ENCODE results near the gene SRD5A3. TPM values are rescaled to one million over a fixed set of nuclear protein-coding genes. Genes with fewer than 3 reads are reported as not detected.

The SRD5A3 gene
- polyA plus RNA-seq, 4 donors = 4.6 to 21.9 (median 9.5) TPM

DNA sequence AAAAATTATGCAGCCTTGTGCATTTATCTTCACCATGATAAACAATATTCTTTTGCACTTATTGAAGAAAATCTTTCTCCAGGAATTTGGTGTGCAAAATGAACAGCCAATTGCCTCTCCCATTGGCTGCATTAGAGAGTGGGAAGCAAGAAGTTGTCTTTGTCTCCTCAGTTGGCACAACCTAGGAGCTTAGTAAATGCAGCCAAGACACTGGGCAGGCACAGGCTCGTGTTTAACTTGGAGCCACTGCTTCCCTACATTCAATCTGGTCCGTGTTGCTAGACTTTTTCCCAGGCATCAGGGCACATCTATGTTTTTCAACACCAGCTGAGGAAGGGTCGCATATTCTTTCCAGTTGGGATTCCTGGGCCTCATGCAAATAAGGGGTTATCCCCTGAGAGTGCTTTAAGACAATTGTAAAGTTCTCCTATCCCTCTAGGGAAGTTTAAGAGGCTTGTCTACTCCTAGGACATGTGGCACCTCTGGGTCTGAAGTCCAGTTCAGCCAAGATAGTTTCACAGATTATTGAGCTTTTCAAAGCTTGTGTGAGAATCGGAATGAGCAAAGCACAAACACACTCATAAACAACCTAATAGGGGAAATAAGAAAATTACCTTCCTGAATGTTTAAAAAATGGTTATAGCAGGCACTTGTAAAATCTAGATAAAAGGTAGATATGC lies 31.8 kb upstream of the SRD5A3 start:
- Histone ChIP-seq H3K27ac (ENCODE audit: low read depth in 1 of 3, low read length in 2 of 3) (no peak overlapping the region), H3K27me3 (ENCODE audit: control insufficient read depth in 3 of 3, insufficient read depth in 3 of 3, low read length in 3 of 3) (no peaks in the 10 kb centered on the region), H3K36me3 (ENCODE audit: control insufficient read depth in 3 of 3, insufficient read depth in 2 of 3, low read depth in 1 of 3, low read length in 3 of 3) (no peaks in the 10 kb centered on the region), H3K4me3 (ENCODE audit: low read depth in 1 of 3, low read length in 3 of 3) (no peak overlapping the region), H3K4me1 (ENCODE audit: control insufficient read depth in 3 of 3, insufficient read depth in 2 of 3, low read depth in 1 of 3, low read length in 2 of 3) (no peaks in the 10 kb centered on the region), H3K9me3 (ENCODE audit: control insufficient read depth in 2 of 2, insufficient read depth in 1 of 2, low read depth in 1 of 2, low read length in 1 of 2) (no peaks in the 10 kb centered on the region)
- DNase-seq = peak; percentile 19 to 59
- no peak for FAIRE-seq
- WGBS, 3 donors = 23 to 48% (median 32%) methylated on average over 4 of the region's 4 CpGs

DNA sequence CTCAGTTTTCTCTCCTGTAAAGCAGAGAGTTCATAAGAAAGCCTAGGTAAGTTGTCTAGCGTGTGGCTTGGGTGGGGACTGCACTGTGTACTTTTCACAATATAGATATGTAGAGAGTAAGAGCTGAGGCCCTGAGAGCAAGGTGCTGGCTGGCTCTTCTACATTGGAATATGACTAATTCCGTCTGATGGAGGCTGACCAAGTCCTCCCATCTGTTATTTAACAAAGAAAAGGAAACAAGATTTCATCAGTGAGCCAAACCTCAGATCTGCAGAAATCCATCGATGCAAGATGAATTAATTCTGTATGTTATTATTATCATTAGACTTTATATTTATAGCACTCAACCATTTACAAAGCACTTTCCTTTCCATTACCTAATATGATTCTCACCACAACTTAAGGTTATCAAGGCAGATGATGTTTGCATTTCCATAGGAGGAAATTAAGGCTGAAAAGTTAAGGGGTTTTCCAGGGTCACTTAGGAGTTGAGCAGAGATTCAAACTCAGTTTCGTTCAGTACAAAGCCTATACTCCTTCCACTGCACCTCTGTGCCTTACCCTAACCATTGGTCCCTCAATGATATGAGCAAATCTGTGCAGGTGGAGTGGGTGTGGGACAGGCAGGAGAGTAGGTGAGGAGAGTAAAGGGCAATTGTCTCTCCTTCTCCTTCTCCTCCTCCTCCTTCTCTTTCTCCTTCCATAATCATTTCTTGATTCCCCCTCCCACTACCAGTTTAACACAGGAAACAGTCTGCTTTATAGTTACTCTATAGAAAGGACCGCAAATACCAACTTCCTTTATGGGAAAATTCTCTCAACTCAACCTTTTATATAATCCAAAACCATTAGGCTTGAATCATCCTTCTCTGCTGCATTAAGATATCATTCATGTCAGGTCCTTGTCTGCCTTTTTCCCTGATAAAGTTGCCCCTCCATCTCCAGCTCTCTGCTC lies 27.6 kb upstream of the SRD5A3 start:
- Histone ChIP-seq H3K4me3 (ENCODE audit: low read depth in 1 of 3, low read length in 3 of 3) (no peak overlapping the region), H3K27me3 (ENCODE audit: control insufficient read depth in 3 of 3, insufficient read depth in 3 of 3, low read length in 3 of 3) (no peaks in the 10 kb centered on the region), H3K27ac (ENCODE audit: low read depth in 1 of 3, low read length in 2 of 3) (no peak overlapping the region), H3K9me3 (ENCODE audit: control insufficient read depth in 2 of 2, insufficient read depth in 1 of 2, low read depth in 1 of 2, low read length in 1 of 2) (no peaks in the 10 kb centered on the region), H3K36me3 (ENCODE audit: control insufficient read depth in 3 of 3, insufficient read depth in 2 of 3, low read depth in 1 of 3, low read length in 3 of 3) (no peaks in the 10 kb centered on the region), H3K4me1 (ENCODE audit: control insufficient read depth in 3 of 3, insufficient read depth in 2 of 3, low read depth in 1 of 3, low read length in 2 of 3) (no peaks in the 10 kb centered on the region)
- WGBS, 3 donors = 50 to 63% (median 54%) methylated on average over 5 of the region's 5 CpGs
- DNase-seq (no peak), FAIRE-seq (no peak)

- Histone ChIP-seq H3K4me1 (ENCODE audit: control insufficient read depth in 3 of 3, insufficient read depth in 2 of 3, low read depth in 1 of 3, low read length in 2 of 3) (no peaks in the 10 kb centered on the region), H3K9me3 (ENCODE audit: control insufficient read depth in 2 of 2, insufficient read depth in 1 of 2, low read depth in 1 of 2, low read length in 1 of 2) (no peaks in the 10 kb centered on the region), H3K4me3 (ENCODE audit: low read depth in 1 of 3, low read length in 3 of 3) (no peak overlapping the region), H3K27ac (ENCODE audit: low read depth in 1 of 3, low read length in 2 of 3) (no peak overlapping the region), H3K27me3 (ENCODE audit: control insufficient read depth in 3 of 3, insufficient read depth in 3 of 3, low read length in 3 of 3) (no peaks in the 10 kb centered on the region), H3K36me3 (ENCODE audit: control insufficient read depth in 3 of 3, insufficient read depth in 2 of 3, low read depth in 1 of 3, low read length in 3 of 3) (no peaks in the 10 kb centered on the region)
- WGBS, 3 donors = 26 to 28% (median 27%) methylated on average over 8 of the region's 8 CpGs
- FAIRE-seq = peak; percentile 76
- DNase-seq = peak; percentile 50 to 62
Observed at GRCh38 chr4:55321707-55322264, 24.3 kb upstream of the SRD5A3 start.

DNA sequence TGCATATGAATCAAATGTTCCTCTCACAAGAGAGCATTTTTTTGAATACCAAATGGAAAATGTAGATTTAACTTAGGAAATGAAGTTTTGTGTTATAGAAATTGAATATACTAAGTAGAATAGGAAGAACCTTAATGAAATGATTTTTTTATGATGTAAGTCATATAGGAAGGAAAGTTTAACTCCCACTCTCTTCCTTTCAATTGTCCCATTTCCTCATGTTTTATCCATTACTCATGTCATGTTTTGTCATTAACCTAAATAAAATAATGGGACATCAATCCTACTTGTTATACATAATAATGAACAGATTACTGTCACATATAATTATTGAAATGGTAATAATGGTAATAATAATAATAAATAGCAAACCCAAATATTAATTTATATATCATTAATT lies 22.7 kb upstream of the SRD5A3 start:
- H3K27ac ChIP-seq (ENCODE audit: low read depth in 1 of 3, low read length in 2 of 3) = no peak overlapping the region
- no peak for FAIRE-seq
- DNase-seq = no peak
- H3K27me3 ChIP-seq (ENCODE audit: control insufficient read depth in 3 of 3, insufficient read depth in 3 of 3, low read length in 3 of 3) = no peaks in the 10 kb centered on the region
- no peaks in the 10 kb centered on the region for H3K36me3 ChIP-seq (ENCODE audit: control insufficient read depth in 3 of 3, insufficient read depth in 2 of 3, low read depth in 1 of 3, low read length in 3 of 3)
- H3K4me3 ChIP-seq (ENCODE audit: low read depth in 1 of 3, low read length in 3 of 3) = no peak overlapping the region
- H3K4me1 ChIP-seq (ENCODE audit: control insufficient read depth in 3 of 3, insufficient read depth in 2 of 3, low read depth in 1 of 3, low read length in 2 of 3) = no peaks in the 10 kb centered on the region
- H3K9me3 ChIP-seq (ENCODE audit: control insufficient read depth in 2 of 2, insufficient read depth in 1 of 2, low read depth in 1 of 2, low read length in 1 of 2) = no peaks in the 10 kb centered on the region

DNA sequence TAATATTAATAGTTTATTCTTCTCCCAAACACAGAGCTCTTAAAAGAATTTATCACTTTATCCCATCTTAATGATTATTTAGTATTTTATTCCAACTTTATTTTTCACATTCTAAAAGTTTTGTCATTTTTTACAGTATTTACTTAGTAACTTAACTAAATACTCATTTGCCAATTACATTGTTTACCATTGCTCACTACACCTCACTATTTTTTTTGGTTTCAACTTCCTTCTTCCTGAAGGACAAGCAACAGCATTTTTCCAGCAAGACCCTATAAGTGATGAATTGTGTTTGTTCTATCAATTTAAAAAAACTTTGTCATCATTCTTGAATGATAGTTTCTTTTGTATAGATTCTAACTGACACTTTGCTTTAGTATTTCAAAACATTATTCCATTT lies 19.4 kb upstream of the SRD5A3 start:
- FAIRE-seq = no peak
- Histone ChIP-seq H3K9me3 (ENCODE audit: control insufficient read depth in 2 of 2, insufficient read depth in 1 of 2, low read depth in 1 of 2, low read length in 1 of 2) (peaks cover 0 to 6% of the 10 kb centered on the region in 2 donors), H3K4me1 (ENCODE audit: control insufficient read depth in 3 of 3, insufficient read depth in 2 of 3, low read depth in 1 of 3, low read length in 2 of 3) (no peaks in the 10 kb centered on the region), H3K4me3 (ENCODE audit: low read depth in 1 of 3, low read length in 3 of 3) (no peak overlapping the region), H3K27ac (ENCODE audit: low read depth in 1 of 3, low read length in 2 of 3) (no peak overlapping the region), H3K36me3 (ENCODE audit: control insufficient read depth in 3 of 3, insufficient read depth in 2 of 3, low read depth in 1 of 3, low read length in 3 of 3) (no peaks in the 10 kb centered on the region), H3K27me3 (ENCODE audit: control insufficient read depth in 3 of 3, insufficient read depth in 3 of 3, low read length in 3 of 3) (no peaks in the 10 kb centered on the region)
- DNase-seq = no peak

- FAIRE-seq (no peak), DNase-seq (no peak)
- no peaks in the 10 kb centered on the region for H3K27me3 ChIP-seq (ENCODE audit: control insufficient read depth in 3 of 3, insufficient read depth in 3 of 3, low read length in 3 of 3)
- no peak overlapping the region for H3K27ac ChIP-seq (ENCODE audit: low read depth in 1 of 3, low read length in 2 of 3)
- H3K36me3 ChIP-seq (ENCODE audit: control insufficient read depth in 3 of 3, insufficient read depth in 2 of 3, low read depth in 1 of 3, low read length in 3 of 3) = no peaks in the 10 kb centered on the region
- peaks cover 0 to 6% of the 10 kb centered on the region in 2 donors for H3K9me3 ChIP-seq (ENCODE audit: control insufficient read depth in 2 of 2, insufficient read depth in 1 of 2, low read depth in 1 of 2, low read length in 1 of 2)
- no peak overlapping the region for H3K4me3 ChIP-seq (ENCODE audit: low read depth in 1 of 3, low read length in 3 of 3)
- WGBS, 3 donors = 53 to 72% (median 63%) methylated on average over 2 of the region's 2 CpGs
- H3K4me1 ChIP-seq (ENCODE audit: control insufficient read depth in 3 of 3, insufficient read depth in 2 of 3, low read depth in 1 of 3, low read length in 2 of 3) = no peaks in the 10 kb centered on the region
Observed at GRCh38 chr4:55329012-55329411, 17.0 kb upstream of the SRD5A3 start.

GRCh38 chr4:55330241-55330640 lies 15.8 kb upstream of the SRD5A3 start:
- Histone ChIP-seq H3K4me1 (ENCODE audit: control insufficient read depth in 3 of 3, insufficient read depth in 2 of 3, low read depth in 1 of 3, low read length in 2 of 3) (no peaks in the 10 kb centered on the region), H3K36me3 (ENCODE audit: control insufficient read depth in 3 of 3, insufficient read depth in 2 of 3, low read depth in 1 of 3, low read length in 3 of 3) (no peaks in the 10 kb centered on the region), H3K27me3 (ENCODE audit: control insufficient read depth in 3 of 3, insufficient read depth in 3 of 3, low read length in 3 of 3) (no peaks in the 10 kb centered on the region), H3K4me3 (ENCODE audit: low read depth in 1 of 3, low read length in 3 of 3) (no peak overlapping the region), H3K9me3 (ENCODE audit: control insufficient read depth in 2 of 2, insufficient read depth in 1 of 2, low read depth in 1 of 2, low read length in 1 of 2) (peaks cover 0 to 6% of the 10 kb centered on the region in 2 donors), H3K27ac (ENCODE audit: low read depth in 1 of 3, low read length in 2 of 3) (no peak overlapping the region)
- FAIRE-seq (no peak), DNase-seq (no peak)
- WGBS, 3 donors = 61 to 68% (median 65%) methylated on average over 4 of the region's 4 CpGs

GRCh38 chr4:55336138-55337034 lies 9.7 kb upstream of the SRD5A3 start:
- peaks cover 0 to 4% of the 10 kb centered on the region in 2 donors for H3K9me3 ChIP-seq (ENCODE audit: control insufficient read depth in 2 of 2, insufficient read depth in 1 of 2, low read depth in 1 of 2, low read length in 1 of 2)
- H3K4me1 ChIP-seq (ENCODE audit: control insufficient read depth in 3 of 3, insufficient read depth in 2 of 3, low read depth in 1 of 3, low read length in 2 of 3) = no peaks in the 10 kb centered on the region
- 66 to 76% (median 69%) methylated on average over 22 of the region's 22 CpGs for WGBS, 3 donors
- H3K27me3 ChIP-seq (ENCODE audit: control insufficient read depth in 3 of 3, insufficient read depth in 3 of 3, low read length in 3 of 3) = no peaks in the 10 kb centered on the region
- FAIRE-seq = no peak
- no peaks in the 10 kb centered on the region for H3K36me3 ChIP-seq (ENCODE audit: control insufficient read depth in 3 of 3, insufficient read depth in 2 of 3, low read depth in 1 of 3, low read length in 3 of 3)
- DNase-seq = no peak
- no peak overlapping the region for H3K4me3 ChIP-seq (ENCODE audit: low read depth in 1 of 3, low read length in 3 of 3)
- H3K27ac ChIP-seq (ENCODE audit: low read depth in 1 of 3, low read length in 2 of 3) = no peak overlapping the region

All from small intestine (tissue), 7 donors.